ENCODE results near the gene LRRC47.

The LRRC47 gene

DNA sequence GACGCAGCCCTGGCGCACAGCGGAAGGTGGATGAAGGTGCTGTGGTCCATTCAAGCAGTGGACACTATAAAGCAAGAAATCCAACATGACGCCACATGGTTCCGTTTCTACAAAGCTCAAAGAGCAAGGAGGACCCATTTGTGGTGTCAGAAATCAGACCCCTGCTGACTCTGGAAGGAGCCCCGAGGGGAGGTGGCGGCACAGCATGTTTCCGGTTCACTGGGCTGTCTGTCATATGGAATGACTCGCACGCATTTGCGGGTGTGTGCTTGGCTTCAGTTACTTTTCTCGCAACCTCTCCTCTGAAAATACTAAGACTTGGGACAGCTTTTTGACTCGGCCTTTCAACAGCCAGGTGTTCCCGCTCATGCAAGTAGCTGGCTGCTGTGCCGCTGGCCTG is 29.1 kb upstream of the LRRC47 start:
- intact Hi-C loops (cut with DNase I; ENCODE audit: low total_unique reads): no loop called here
- H3K27ac ChIP-seq: no peak overlapping the region
- no peaks in the 10 kb centered on the region for H3K4me1 ChIP-seq
- H3K4me3 ChIP-seq: no peak overlapping the region
- TF ChIP-seq, protein P1, sequence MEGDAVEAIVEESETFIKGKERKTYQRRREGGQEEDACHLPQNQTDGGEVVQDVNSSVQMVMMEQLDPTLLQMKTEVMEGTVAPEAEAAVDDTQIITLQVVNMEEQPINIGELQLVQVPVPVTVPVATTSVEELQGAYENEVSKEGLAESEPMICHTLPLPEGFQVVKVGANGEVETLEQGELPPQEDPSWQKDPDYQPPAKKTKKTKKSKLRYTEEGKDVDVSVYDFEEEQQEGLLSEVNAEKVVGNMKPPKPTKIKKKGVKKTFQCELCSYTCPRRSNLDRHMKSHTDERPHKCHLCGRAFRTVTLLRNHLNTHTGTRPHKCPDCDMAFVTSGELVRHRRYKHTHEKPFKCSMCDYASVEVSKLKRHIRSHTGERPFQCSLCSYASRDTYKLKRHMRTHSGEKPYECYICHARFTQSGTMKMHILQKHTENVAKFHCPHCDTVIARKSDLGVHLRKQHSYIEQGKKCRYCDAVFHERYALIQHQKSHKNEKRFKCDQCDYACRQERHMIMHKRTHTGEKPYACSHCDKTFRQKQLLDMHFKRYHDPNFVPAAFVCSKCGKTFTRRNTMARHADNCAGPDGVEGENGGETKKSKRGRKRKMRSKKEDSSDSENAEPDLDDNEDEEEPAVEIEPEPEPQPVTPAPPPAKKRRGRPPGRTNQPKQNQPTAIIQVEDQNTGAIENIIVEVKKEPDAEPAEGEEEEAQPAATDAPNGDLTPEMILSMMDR (IDR thresholded peaks at IDR 0.05): no peak
- no peaks in the 10 kb centered on the region for H3K27me3 ChIP-seq
- peaks cover 74 to 100% (median 92%) of the 10 kb centered on the region in 3 donors for H3K36me3 ChIP-seq
- DNase-seq: no peak
- H3K9me3 ChIP-seq: no peaks in the 10 kb centered on the region

DNA sequence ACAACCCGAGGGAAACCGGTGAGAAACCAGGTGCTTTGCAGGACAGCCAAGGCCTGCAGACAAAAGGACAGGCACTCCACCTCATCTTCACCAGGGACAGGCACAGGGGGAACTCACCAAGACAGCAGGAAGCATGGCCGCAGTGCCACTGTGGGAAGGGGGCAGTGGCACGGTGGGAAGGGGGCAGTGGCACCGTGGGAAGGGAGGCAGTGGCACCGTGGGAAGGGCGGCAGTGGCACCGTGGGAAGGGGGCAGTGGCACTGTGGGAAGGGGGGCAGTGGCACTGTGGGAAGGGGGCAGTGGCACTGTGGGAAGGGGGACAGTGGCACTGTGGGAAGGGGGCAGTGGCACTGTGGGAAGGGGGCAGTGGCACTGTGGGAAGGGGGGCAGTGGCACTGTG is 28.4 kb upstream of the LRRC47 start:
- intact Hi-C loops (cut with DNase I; ENCODE audit: low total_unique reads): no loop called here
- H3K27me3 ChIP-seq: no peaks in the 10 kb centered on the region
- DNase-seq: peak in 1 of 2 donors; percentile 17

DNA sequence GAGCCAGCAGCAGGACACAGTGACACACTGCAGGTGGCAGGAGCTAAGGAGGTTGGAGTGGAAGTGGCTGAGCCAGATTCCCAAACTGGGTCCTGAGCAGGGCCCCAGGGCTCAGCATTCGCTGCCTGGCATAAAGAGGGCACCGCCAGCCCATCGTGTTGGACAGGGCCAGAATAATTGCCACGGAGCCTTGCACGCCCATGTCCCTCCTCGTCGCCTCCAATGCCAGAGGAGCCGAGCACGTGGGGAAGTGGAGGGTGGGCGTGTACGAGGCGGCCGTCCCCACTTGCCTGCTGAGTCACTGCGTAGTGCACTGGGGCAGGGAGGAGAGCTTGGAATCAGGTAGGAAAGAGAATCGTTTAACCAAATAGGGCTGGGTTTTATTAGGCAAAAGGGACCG is 26.1 kb upstream of the LRRC47 start:
- Histone ChIP-seq H3K36me3 (peaks cover 58 to 100% (median 82%) of the 10 kb centered on the region in 3 donors), H3K27ac (no peak overlapping the region), H3K4me3 (no peak overlapping the region), H3K9me3 (no peaks in the 10 kb centered on the region), H3K4me1 (no peaks in the 10 kb centered on the region), H3K27me3 (no peaks in the 10 kb centered on the region)
- intact Hi-C loops (cut with DNase I; ENCODE audit: low total_unique reads): no loop called here
- DNase-seq: peak in 1 of 2 donors; percentile 50
- TF ChIP-seq, protein P1 (IDR thresholded peaks at IDR 0.05): no peak

More for the DNA sequence above, 28.4 kb upstream of the LRRC47 start:
- no peak overlapping the region for H3K4me3 ChIP-seq
- H3K9me3 ChIP-seq: no peaks in the 10 kb centered on the region
- no peak overlapping the region for H3K27ac ChIP-seq
- TF ChIP-seq, protein P1 (IDR thresholded peaks at IDR 0.05): no peak
- H3K36me3 ChIP-seq: peaks cover 71 to 100% (median 92%) of the 10 kb centered on the region in 3 donors
- H3K4me1 ChIP-seq: no peaks in the 10 kb centered on the region

DNA sequence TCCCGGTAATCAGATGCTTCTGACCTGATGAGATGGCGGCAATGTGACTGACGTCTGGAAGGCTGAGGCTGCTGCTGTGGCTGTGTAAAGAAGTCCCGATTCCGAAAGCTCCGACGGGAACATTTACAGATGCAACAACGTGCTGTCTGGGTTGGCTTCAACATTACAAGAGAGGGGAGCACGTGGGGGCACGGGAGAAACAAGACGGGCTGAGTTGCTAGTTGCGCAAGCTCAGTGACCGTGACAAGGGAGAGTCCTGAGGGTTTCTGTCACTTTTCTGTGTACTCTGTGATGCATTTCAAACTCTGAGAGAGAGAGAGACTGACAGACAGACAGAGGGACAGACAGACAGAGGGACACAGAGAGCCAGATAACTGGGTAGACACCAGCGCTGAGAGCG is 25.6 kb upstream of the LRRC47 start:
- intact Hi-C loops (cut with DNase I; ENCODE audit: low total_unique reads): no loop called here
- Histone ChIP-seq H3K27ac (no peak overlapping the region), H3K4me3 (no peak overlapping the region), H3K4me1 (no peaks in the 10 kb centered on the region), H3K27me3 (no peaks in the 10 kb centered on the region), H3K9me3 (no peaks in the 10 kb centered on the region), H3K36me3 (peaks cover 53 to 98% (median 78%) of the 10 kb centered on the region in 3 donors)
- DNase-seq: peak in 1 of 2 donors; percentile 38
- TF ChIP-seq, protein P1 (IDR thresholded peaks at IDR 0.05): no peak

DNA sequence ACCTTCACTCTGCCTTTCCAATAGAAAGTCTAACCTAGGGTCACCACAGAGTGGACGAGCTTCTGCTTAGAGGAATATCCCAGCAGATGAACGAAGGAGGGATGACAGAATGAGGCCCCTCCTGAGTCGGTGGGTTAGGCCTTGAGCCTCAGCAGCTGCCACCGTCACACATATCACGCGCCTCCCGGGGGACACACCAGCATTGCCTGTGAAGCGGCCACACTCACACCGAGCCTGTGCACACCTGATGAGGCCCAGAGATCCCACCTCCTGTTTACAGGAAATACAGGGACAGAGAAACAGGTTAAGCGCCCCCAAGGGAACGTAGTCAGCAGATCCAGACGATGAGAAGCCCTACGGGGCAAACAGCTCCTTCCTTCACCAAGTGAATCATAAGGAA is 25.1 kb upstream of the LRRC47 start:
- Histone ChIP-seq H3K4me3 (no peak overlapping the region), H3K27ac (no peak overlapping the region), H3K27me3 (no peaks in the 10 kb centered on the region), H3K9me3 (no peaks in the 10 kb centered on the region), H3K4me1 (no peaks in the 10 kb centered on the region), H3K36me3 (peaks cover 49 to 97% (median 75%) of the 10 kb centered on the region in 3 donors)
- intact Hi-C loops (cut with DNase I; ENCODE audit: low total_unique reads): no loop called here
- TF ChIP-seq, protein P1 (IDR thresholded peaks at IDR 0.05): no peak
- DNase-seq: peak in 1 of 2 donors; percentile 41

DNA sequence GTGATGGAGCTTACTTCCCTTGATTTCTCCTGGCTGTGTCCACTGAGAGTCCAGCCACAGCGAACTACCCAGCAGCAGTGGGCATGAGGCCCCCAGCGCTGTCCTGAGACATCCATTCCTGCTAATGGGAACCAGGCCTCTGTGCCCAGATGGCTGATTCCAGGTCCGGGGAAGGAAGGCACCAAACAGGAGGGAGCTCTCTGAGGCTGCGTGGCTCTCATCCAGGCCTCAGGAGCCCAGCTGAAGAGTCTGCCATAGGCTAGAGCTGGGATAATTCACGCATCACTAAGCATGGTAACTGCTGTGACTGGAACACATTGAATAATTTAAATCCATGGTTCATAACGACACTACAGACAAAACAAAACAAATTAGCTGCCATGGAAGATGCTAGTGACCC is 24.7 kb upstream of the LRRC47 start:
- H3K27me3 ChIP-seq: no peaks in the 10 kb centered on the region
- intact Hi-C loops (cut with DNase I; ENCODE audit: low total_unique reads): no loop called here
- TF ChIP-seq, protein P1 (IDR thresholded peaks at IDR 0.05): no peak
- no peak overlapping the region for H3K4me3 ChIP-seq
- no peak overlapping the region for H3K27ac ChIP-seq
- peak in 1 of 2 donors; percentile 44 for DNase-seq
- no peaks in the 10 kb centered on the region for H3K9me3 ChIP-seq
- peaks cover 47 to 97% (median 75%) of the 10 kb centered on the region in 3 donors for H3K36me3 ChIP-seq
- H3K4me1 ChIP-seq: no peaks in the 10 kb centered on the region

Measured in tibial artery (tissue), 4 donors.